MG63 (cell line): ENCODE data around the gene KCNJ9. TPM values are rescaled to one million over a fixed set of nuclear protein-coding genes. Genes with fewer than 3 reads are reported as not detected.

ENCODE experiments used
- DNase-seq: peaks from one replicate; pipeline ENCODE4 v3.0.0-alpha.2; 2020
- H3K27me3 ChIP-seq: fragments of 250-450 bp; sonication (Bioruptor Pico); 2 replicates; pipeline ENCODE4 v1.5.1; 2020; ENCODE audit warnings: mild to moderate bottlenecking, moderate library complexity
- H3K36me3 ChIP-seq: fragments of 250-450 bp; sonication (Bioruptor Pico); 2 replicates; pipeline ENCODE4 v1.5.1; 2020; ENCODE audit warnings: mild to moderate bottlenecking, moderate library complexity
- H3K4me3 ChIP-seq: fragments of 250-450 bp; sonication (Bioruptor Pico); 2 replicates; pipeline ENCODE4 v1.5.1; 2020; ENCODE audit warnings: mild to moderate bottlenecking, moderate library complexity
- H3K9me3 ChIP-seq: fragments of 250-450 bp; sonication (Bioruptor Pico); 2 replicates; pipeline ENCODE4 v1.5.1; 2020; ENCODE audit warnings: mild to moderate bottlenecking, moderate library complexity
- total RNA-seq: library from RNA; depleted of rRNA; stranded (reverse); fragments of >200 nt; shearing (Covaris generic); gene quantifications from 2 replicates; pipeline ENCODE4 v1.2.3, GENCODE V29; 2014; ENCODE audit warnings: low replicate concordance; rRNA removed

KCNJ9 gene
- total RNA-seq, 1 experiment from 2014 or later = not detected

- Histone ChIP-seq H3K9me3 (no peaks in the 10 kb centered on the region), H3K27me3 (no peaks in the 10 kb centered on the region), H3K4me3 (no peak overlapping the region), H3K36me3 (no peaks in the 10 kb centered on the region)
- no peak for DNase-seq
Observed at GRCh38 chr1:160139840-160140239, 58.5 kb downstream of the KCNJ9 start.

Other genes starting within 250 kb of the KCNJ9 start
- not detected in 2 replicates for gene VSIG8, start 218.9 kb upstream of the KCNJ9 start, total RNA-seq
- gene CFAP45, start 181.4 kb upstream of the KCNJ9 start, total RNA-seq = 0.10 and 0.39 TPM in 2 replicates
- 651 and 1,079 TPM in 2 replicates for gene TAGLN2, start 156.0 kb upstream of the KCNJ9 start, total RNA-seq
- not detected in 2 replicates for gene IGSF9, start 135.9 kb upstream of the KCNJ9 start, total RNA-seq
- not detected in 2 replicates for gene SLAMF9, start 127.3 kb upstream of the KCNJ9 start, total RNA-seq
- gene PIGM, start 49.5 kb upstream of the KCNJ9 start, total RNA-seq = 4.1 and 4.6 TPM in 2 replicates
- not detected in 2 replicates for gene KCNJ10, start 11.4 kb upstream of the KCNJ9 start, total RNA-seq
- 18.0 and 20.2 TPM in 2 replicates for gene IGSF8, start 17.1 kb downstream of the KCNJ9 start, total RNA-seq
- not detected in 2 replicates for gene ATP1A2, start 34.2 kb downstream of the KCNJ9 start, total RNA-seq
- gene ATP1A4, start 70.1 kb downstream of the KCNJ9 start, total RNA-seq = not detected in 2 replicates
- gene CASQ1, start 109.0 kb downstream of the KCNJ9 start, total RNA-seq = not detected in 2 replicates
- 243 and 355 TPM in 2 replicates for gene PEA15, start 123.8 kb downstream of the KCNJ9 start, total RNA-seq
- gene DCAF8, start 181.0 kb downstream of the KCNJ9 start, total RNA-seq = 46.3 and 71.9 TPM in 2 replicates
- gene PEX19, start 203.6 kb downstream of the KCNJ9 start, total RNA-seq = 23.7 and 27.2 TPM in 2 replicates